Natural killer cell (primary cell): Measurements from ENCODE around the gene CNIH4. TPM values are rescaled to one million over a fixed set of nuclear protein-coding genes. Genes with fewer than 3 reads are reported as not detected.

Experiments
- ATAC-seq, 3 donors: fragments of 150-1000 bp in 2 of 3; fragments of 200-7000 bp in 1 of 3; cut with Tn5 transposase; 1 replicate in 1 of 3; 2 replicates in 2 of 3; pipeline ENCODE4 v1.10.0; 2021; ENCODE audit warnings: mild to moderate bottlenecking in 2 of 3, moderate library complexity in 2 of 3
- DNase-seq, 2 donors: peaks; one replicate each; pipeline versions ENCODE4 v3.0.0 to v3.0.0-alpha.2; 2013 to 2021; ENCODE audit warnings: mixed read lengths in 1 of 2
- H3K27ac ChIP-seq: one replicate; pipeline ENCODE4 v1.5.1; 2013; ENCODE audit warnings: mild to moderate bottlenecking, low read length
- H3K27me3 ChIP-seq: one replicate; pipeline ENCODE4 v1.6.1; 2013; ENCODE audit warnings: low read length; ENCODE audit not compliant: control insufficient read depth, insufficient read depth
- H3K36me3 ChIP-seq: one replicate; pipeline ENCODE4 v1.6.1; 2013; ENCODE audit warnings: low read length; ENCODE audit not compliant: control insufficient read depth, insufficient read depth
- H3K4me1 ChIP-seq: one replicate; pipeline ENCODE4 v1.6.1; 2013; ENCODE audit warnings: low read length; ENCODE audit not compliant: control insufficient read depth, insufficient read depth
- H3K4me3 ChIP-seq: one replicate; pipeline ENCODE4 v1.5.1; 2013; ENCODE audit warnings: low read length
- H3K9me3 ChIP-seq: one replicate; pipeline ENCODE4 v1.6.1; 2013; ENCODE audit warnings: low read length; ENCODE audit not compliant: control insufficient read depth, insufficient read depth
- H3K27ac Mint-ChIP-seq, 2 donors: one replicate each; pipeline ENCODE4 v1.8.0; 2022; ENCODE audit warnings: mild to moderate bottlenecking in 2 of 2, mixed read lengths in 2 of 2, moderate library complexity in 1 of 2
- H3K27me3 Mint-ChIP-seq, 2 donors: one replicate each; pipeline ENCODE4 v1.8.0; 2022; ENCODE audit warnings: low read depth in 2 of 2, mixed read lengths in 2 of 2
- H3K36me3 Mint-ChIP-seq: one replicate; pipeline ENCODE4 v1.8.0; 2022; ENCODE audit warnings: mixed read lengths
- H3K4me1 Mint-ChIP-seq, 2 donors: one replicate each; pipeline ENCODE4 v1.8.0; 2022; ENCODE audit warnings: mixed read lengths in 2 of 2
- H3K4me3 Mint-ChIP-seq: one replicate; pipeline ENCODE4 v1.8.0; 2022; ENCODE audit warnings: mild to moderate bottlenecking, moderate library complexity, mixed read lengths
- H3K9me3 Mint-ChIP-seq, 2 donors: one replicate each; pipeline ENCODE4 v1.8.0; 2022; ENCODE audit warnings: mixed read lengths in 2 of 2
- CTCF ChIP-seq: fragments of 200-600 bp; IDR thresholded peaks from one replicate; pipeline ENCODE4 v1.8.0; 2022; ENCODE audit warnings: antibody characterized with exemption
- WGBS: methylation state at CpG from one replicate; pipeline ENCODE4 v1.1.7; 2013; ENCODE audit warnings: missing lambda C conversion rate; ENCODE audit not compliant: insufficient coverage; 5-methylcytosine and 5-hydroxymethylcytosine counted together
- intact Hi-C: fragments of 100-400 bp; cut with micrococcal nuclease; formaldehyde crosslinking; loops from one replicate; pipeline ENCODE4 v1.14.2; 2022
- total RNA-seq, 4 donors: library from RNA; stranded (reverse); fragments of 120-200 nt in 1 of 4; gene quantifications; one replicate each; pipeline versions ENCODE4 v1.2.3 to v1.2.4, GENCODE V29; 2013 to 2022

CNIH4 gene
- total RNA-seq, 3 donors from 2014 or later (not counting 1 experiment from before 2014, with no cell fraction given), result 20.4 to 32.4 (median 27.3) TPM

GRCh38 chr1:224331824-224332223, 24.9 kb upstream of the CNIH4 start:
- H3K9me3 ChIP-seq, result no peaks in the 10 kb centered on the region
- Mint-ChIP-seq H3K9me3 (no peaks in the 10 kb centered on the region), H3K27me3 (peaks cover 0 to 2% of the 10 kb centered on the region in 2 donors), H3K36me3 (no peaks in the 10 kb centered on the region), H3K4me3 (no peak overlapping the region), H3K4me1 (peaks cover 50% of the 10 kb centered on the region in 2 donors), H3K27ac (no peak overlapping the region)
- no peak for DNase-seq
- no peak for ATAC-seq
- WGBS, result 100% methylated on average over 1 of the region's 2 CpGs
- TF ChIP-seq CTCF, result no peak
- H3K36me3 ChIP-seq, result no peaks in the 10 kb centered on the region
- H3K27ac ChIP-seq, result no peak overlapping the region
- peaks cover 8% of the 10 kb centered on the region for H3K4me1 ChIP-seq
- intact Hi-C loops, result loop anchor here (2.0 kb wide), 2 partner anchors 127 to 149 kb away; partner anchors contain the start of gene DEGS1
- H3K27me3 ChIP-seq, result no peaks in the 10 kb centered on the region
- no peak overlapping the region for H3K4me3 ChIP-seq

- 48% methylated on average over 1 of the region's 3 CpGs for WGBS
- no peak overlapping the region for H3K27ac ChIP-seq
- H3K27me3 ChIP-seq, result no peaks in the 10 kb centered on the region
- Mint-ChIP-seq H3K9me3 (no peaks in the 10 kb centered on the region), H3K4me1 (peaks cover 39 to 40% of the 10 kb centered on the region in 2 donors), H3K4me3 (peak overlapping the region; percentile 45), H3K36me3 (no peaks in the 10 kb centered on the region), H3K27me3 (peaks cover 0 to 3% of the 10 kb centered on the region in 2 donors), H3K27ac (peak overlapping the region; percentile 44 to 58)
- peaks cover 8% of the 10 kb centered on the region for H3K4me1 ChIP-seq
- intact Hi-C loops, result loop anchor here (1.0 to 2.0 kb wide), 3 partner anchors 151 to 217 kb away; partner anchors contain the start of gene DEGS1
- TF ChIP-seq CTCF, result peak; percentile 72
- peak in 1 of 2 donors; percentile 80 for DNase-seq
- no peak overlapping the region for H3K4me3 ChIP-seq
- H3K9me3 ChIP-seq, result no peaks in the 10 kb centered on the region
- peak; percentile 53 to 80 (median 56) for ATAC-seq
- no peaks in the 10 kb centered on the region for H3K36me3 ChIP-seq
Measured at GRCh38 chr1:224333309-224333926, 23.3 kb upstream of the CNIH4 start.

GRCh38 chr1:224333939-224334786, 22.5 kb upstream of the CNIH4 start:
- no peak for DNase-seq
- Mint-ChIP-seq H3K27ac (peak overlapping the region; percentile 44 to 58), H3K4me3 (no peak overlapping the region), H3K36me3 (no peaks in the 10 kb centered on the region), H3K9me3 (no peaks in the 10 kb centered on the region), H3K4me1 (peaks cover 32 to 33% of the 10 kb centered on the region in 2 donors), H3K27me3 (peaks cover 0 to 6% of the 10 kb centered on the region in 2 donors)
- no peaks in the 10 kb centered on the region for H3K36me3 ChIP-seq
- H3K9me3 ChIP-seq, result no peaks in the 10 kb centered on the region
- intact Hi-C loops, result loop anchor here (1.0 to 2.0 kb wide), 3 partner anchors 151 to 218 kb away; partner anchors contain the start of gene DEGS1
- H3K4me1 ChIP-seq, result peaks cover 4% of the 10 kb centered on the region
- 21% methylated on average over 4 of the region's 5 CpGs for WGBS
- no peak for TF ChIP-seq CTCF
- ATAC-seq, result no peak
- no peak overlapping the region for H3K4me3 ChIP-seq
- no peaks in the 10 kb centered on the region for H3K27me3 ChIP-seq
- no peak overlapping the region for H3K27ac ChIP-seq
